ENCODE measurements around the gene GALK1. TPM values are rescaled to one million over a fixed set of nuclear protein-coding genes. Genes with fewer than 3 reads are reported as not detected.

Gene GALK1
- total RNA-seq, 1 donor from 2014 or later, result 30.3 TPM

DNA sequence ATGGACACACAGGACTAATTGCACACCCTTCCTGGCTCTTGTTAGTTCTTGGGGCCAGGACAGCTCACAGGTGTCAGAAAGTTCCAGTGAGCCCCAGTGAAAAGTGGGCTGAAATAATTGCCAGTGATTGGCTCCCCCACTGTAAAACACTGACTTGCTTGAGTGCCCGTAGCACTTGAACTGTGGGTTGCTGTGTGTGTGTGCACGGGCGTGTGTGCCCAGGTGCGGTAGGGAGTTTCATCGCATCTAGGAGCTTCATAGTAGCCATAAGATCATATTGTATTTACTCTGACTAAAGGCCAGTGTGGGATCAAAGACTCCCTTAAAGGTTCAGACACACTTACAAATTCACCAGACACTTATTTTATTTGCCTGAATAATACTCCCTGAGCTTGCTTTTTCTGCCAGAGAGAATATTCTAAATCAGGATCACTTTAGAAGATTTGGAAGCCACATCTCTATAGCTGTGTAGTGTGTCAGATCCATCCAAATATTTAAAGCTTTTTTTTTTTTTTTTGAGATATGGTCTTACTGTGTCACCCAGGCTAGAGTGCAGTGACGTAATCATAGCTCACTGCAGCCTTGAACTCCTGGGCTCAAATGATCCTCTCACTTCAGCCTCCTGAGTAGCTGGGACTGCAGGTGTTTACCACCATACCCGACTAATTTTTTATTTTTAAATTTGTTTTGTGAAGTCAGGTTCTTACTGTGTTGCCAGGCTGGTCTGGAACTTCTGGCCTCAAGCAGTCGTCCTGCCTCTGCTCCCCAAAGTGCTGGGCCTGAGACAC, 31.0 kb upstream of the GALK1 start:
- H3K36me3 Mint-ChIP-seq (ENCODE audit: unreplicated experiment), result peaks cover 19% of the 10 kb centered on the region
- no peak overlapping the region for H3K27ac Mint-ChIP-seq (ENCODE audit: unreplicated experiment)
- H3K27me3 Mint-ChIP-seq (ENCODE audit: unreplicated experiment), result no peaks in the 10 kb centered on the region
- TF ChIP-seq, protein P1, sequence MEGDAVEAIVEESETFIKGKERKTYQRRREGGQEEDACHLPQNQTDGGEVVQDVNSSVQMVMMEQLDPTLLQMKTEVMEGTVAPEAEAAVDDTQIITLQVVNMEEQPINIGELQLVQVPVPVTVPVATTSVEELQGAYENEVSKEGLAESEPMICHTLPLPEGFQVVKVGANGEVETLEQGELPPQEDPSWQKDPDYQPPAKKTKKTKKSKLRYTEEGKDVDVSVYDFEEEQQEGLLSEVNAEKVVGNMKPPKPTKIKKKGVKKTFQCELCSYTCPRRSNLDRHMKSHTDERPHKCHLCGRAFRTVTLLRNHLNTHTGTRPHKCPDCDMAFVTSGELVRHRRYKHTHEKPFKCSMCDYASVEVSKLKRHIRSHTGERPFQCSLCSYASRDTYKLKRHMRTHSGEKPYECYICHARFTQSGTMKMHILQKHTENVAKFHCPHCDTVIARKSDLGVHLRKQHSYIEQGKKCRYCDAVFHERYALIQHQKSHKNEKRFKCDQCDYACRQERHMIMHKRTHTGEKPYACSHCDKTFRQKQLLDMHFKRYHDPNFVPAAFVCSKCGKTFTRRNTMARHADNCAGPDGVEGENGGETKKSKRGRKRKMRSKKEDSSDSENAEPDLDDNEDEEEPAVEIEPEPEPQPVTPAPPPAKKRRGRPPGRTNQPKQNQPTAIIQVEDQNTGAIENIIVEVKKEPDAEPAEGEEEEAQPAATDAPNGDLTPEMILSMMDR (IDR thresholded peaks at IDR 0.05), result no peak
- peaks cover 2% of the 10 kb centered on the region for H3K4me1 Mint-ChIP-seq (ENCODE audit: unreplicated experiment)
- H3K4me3 Mint-ChIP-seq (ENCODE audit: unreplicated experiment), result no peak overlapping the region
- DNase-seq (ENCODE audit: extremely low spot score, unreplicated experiment), result no peak
- no peaks in the 10 kb centered on the region for H3K9me3 Mint-ChIP-seq (ENCODE audit: unreplicated experiment)

DNA sequence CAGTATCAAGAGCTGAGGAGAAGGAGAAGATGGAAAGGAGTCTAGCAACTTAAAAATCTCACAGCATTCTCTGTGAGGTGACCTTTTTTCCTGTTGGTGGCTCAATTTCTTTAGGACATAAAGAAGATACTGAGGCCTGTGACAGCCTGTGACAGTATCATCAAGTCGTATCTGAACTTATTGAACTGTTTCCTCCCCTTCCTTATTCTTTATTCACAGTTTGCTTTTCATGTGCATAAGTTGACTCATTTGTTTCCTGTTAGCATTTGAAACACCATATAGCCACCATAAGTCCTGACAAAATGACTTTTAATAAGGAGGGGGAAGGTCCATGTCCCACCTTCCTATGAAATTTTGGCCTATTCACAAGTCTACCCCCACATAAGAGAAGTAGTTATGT, 28.5 kb upstream of the GALK1 start:
- Mint-ChIP-seq H3K4me3 (ENCODE audit: unreplicated experiment) (no peak overlapping the region), H3K27ac (ENCODE audit: unreplicated experiment) (no peak overlapping the region), H3K4me1 (ENCODE audit: unreplicated experiment) (peaks cover 4% of the 10 kb centered on the region), H3K27me3 (ENCODE audit: unreplicated experiment) (no peaks in the 10 kb centered on the region), H3K9me3 (ENCODE audit: unreplicated experiment) (no peaks in the 10 kb centered on the region), H3K36me3 (ENCODE audit: unreplicated experiment) (peaks cover 14% of the 10 kb centered on the region)
- no peak for DNase-seq (ENCODE audit: extremely low spot score, unreplicated experiment)
- TF ChIP-seq, protein P1 (IDR thresholded peaks at IDR 0.05), result no peak

DNA sequence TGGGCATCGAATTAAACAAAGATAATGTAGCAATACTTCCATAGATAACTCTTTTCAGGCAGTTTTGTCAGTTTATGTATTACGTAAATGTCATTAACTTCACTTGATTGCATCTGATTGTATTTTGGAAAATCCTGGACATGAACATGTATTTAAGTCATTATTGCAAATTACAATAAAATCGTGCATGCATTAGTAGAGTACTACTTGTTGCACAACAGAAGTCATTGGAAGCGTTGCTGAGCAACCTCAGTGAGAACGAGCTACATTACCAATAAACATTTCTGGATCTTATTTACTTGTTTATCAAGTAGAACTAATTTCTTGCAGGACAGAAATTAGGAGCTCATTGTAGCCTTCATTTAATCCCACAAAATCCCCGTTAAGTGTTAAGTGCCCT, 26.3 kb upstream of the GALK1 start:
- Mint-ChIP-seq H3K9me3 (ENCODE audit: unreplicated experiment) (no peaks in the 10 kb centered on the region), H3K36me3 (ENCODE audit: unreplicated experiment) (peaks cover 16% of the 10 kb centered on the region), H3K4me1 (ENCODE audit: unreplicated experiment) (peaks cover 16% of the 10 kb centered on the region), H3K27me3 (ENCODE audit: unreplicated experiment) (no peaks in the 10 kb centered on the region), H3K27ac (ENCODE audit: unreplicated experiment) (no peak overlapping the region), H3K4me3 (ENCODE audit: unreplicated experiment) (no peak overlapping the region)
- TF ChIP-seq, protein P1 (IDR thresholded peaks at IDR 0.05), result no peak
- no peak for DNase-seq (ENCODE audit: extremely low spot score, unreplicated experiment)

DNA sequence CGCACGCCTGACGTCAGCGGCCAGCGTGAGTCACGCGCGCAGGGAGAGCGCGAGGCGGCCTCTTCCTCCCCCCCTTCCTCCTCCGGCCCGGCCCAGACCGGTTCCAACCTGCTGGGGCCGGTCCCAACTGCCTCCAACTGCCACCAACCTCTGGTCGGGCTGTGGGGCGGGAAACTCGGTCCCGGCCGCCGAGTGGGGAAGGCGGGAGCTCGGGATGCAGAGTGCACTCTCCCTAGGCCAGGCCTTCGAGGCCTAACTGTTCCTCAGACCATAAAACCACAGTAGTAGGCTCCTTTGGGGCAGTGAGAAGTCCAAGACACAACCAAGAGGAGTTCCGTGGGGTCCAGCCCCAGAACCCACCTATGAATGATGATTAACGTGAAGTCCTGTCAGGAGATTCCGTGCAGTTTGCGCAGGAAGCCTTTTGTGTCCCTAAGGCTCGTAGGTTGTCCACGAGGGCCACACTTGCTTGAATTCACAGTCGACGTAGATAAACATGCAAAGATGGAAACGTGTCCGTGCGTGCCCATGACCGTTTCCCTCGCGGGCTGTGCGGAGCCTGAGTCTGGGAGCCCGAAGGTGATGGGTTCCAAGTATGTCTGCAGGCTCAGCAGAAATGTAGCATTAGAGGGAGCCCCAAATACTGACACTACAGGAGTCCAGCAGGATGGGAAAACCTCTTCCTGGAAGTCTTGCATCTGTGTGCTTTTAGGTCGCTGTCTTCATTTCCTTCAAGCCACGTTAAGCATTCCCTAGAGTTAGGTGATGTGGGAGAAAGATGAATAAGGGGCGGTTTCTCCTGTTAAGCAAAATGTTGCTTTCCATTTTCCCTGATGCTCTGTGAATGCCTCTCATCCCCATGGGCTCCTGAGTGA, 20.3 kb upstream of the GALK1 start:
- H3K27ac Mint-ChIP-seq (ENCODE audit: unreplicated experiment), result peak overlapping the region; percentile 99
- peak overlapping the region; percentile 85 for H3K4me3 Mint-ChIP-seq (ENCODE audit: unreplicated experiment)
- no peaks in the 10 kb centered on the region for H3K9me3 Mint-ChIP-seq (ENCODE audit: unreplicated experiment)
- H3K4me1 Mint-ChIP-seq (ENCODE audit: unreplicated experiment), result peaks cover 43% of the 10 kb centered on the region
- TF ChIP-seq, protein P1 (IDR thresholded peaks at IDR 0.05), result no peak
- peak; percentile 97 for DNase-seq (ENCODE audit: extremely low spot score, unreplicated experiment)
- H3K36me3 Mint-ChIP-seq (ENCODE audit: unreplicated experiment), result peaks cover 2% of the 10 kb centered on the region
- no peaks in the 10 kb centered on the region for H3K27me3 Mint-ChIP-seq (ENCODE audit: unreplicated experiment)

- peak within 1 kb of the TSS; percentile 99 for H3K27ac Mint-ChIP-seq (ENCODE audit: unreplicated experiment)
- H3K36me3 Mint-ChIP-seq (ENCODE audit: unreplicated experiment), result peaks cover 2% of the 10 kb centered on the region
- H3K9me3 Mint-ChIP-seq (ENCODE audit: unreplicated experiment), result no peaks in the 10 kb centered on the region
- peak; percentile 99 for DNase-seq (ENCODE audit: extremely low spot score, unreplicated experiment)
- H3K27me3 Mint-ChIP-seq (ENCODE audit: unreplicated experiment), result no peaks in the 10 kb centered on the region
- peak within 1 kb of the TSS; percentile 85 for H3K4me3 Mint-ChIP-seq (ENCODE audit: unreplicated experiment)
- H3K4me1 Mint-ChIP-seq (ENCODE audit: unreplicated experiment), result peaks cover 46% of the 10 kb centered on the region
- TF ChIP-seq, protein P1 (IDR thresholded peaks at IDR 0.05), result no peak
Measured at GRCh38 chr17:75784473-75785015, 19.6 kb upstream of the GALK1 start, which contains the start of gene UNK. Gene UNK (plus strand): TSS chr17:75784806. CDS start chr17:75784881, 75 bp downstream.

All from osteocyte (in vitro differentiated cells).